ENCODE data around the gene BCO1. TPM values are rescaled to one million over a fixed set of nuclear protein-coding genes. Genes with fewer than 3 reads are reported as not detected.

BCO1 gene
- total and polyA plus RNA-seq, 2 of the 4 experiments (the other 2 are of a cell fraction), result not detected

- no peaks in the 10 kb centered on the region for H3K9me3 ChIP-seq (ENCODE audit: control insufficient read depth, insufficient read depth, low read length)
- no peak overlapping the region for H2AK9ac ChIP-seq (replicated peaks; ENCODE audit: low read depth, low read length, poor library complexity)
- no peak overlapping the region for H4K5ac ChIP-seq (ENCODE audit: low read depth, low read length)
- no peaks in the 10 kb centered on the region for H3K9me1 ChIP-seq (ENCODE audit: insufficient read depth, low read length)
- H3K4me2 ChIP-seq (ENCODE audit: low read depth, low read length), result no peak overlapping the region
- no peak overlapping the region for H2AFZ ChIP-seq (replicated peaks; ENCODE audit: low read length, poor library complexity)
- TF ChIP-seq SMC3 (IDR thresholded peaks at IDR 0.05; ENCODE audit: low read depth, low read length) (no peak), NFE2L2 (IDR thresholded peaks at IDR 0.05; ENCODE audit: low read depth, low read length) (no peak), RCOR1 (IDR thresholded peaks at IDR 0.05; ENCODE audit: insufficient replicate concordance, low read length) (no peak), CEBPB (IDR thresholded peaks at IDR 0.05; ENCODE audit: low read depth, low read length) (no peak), POLR2A (IDR thresholded peaks at IDR 0.05; ENCODE audit: low read depth, low read length) (no peak)
- in situ Hi-C loops (cut with MboI; ENCODE audit: low sequenced_read_pairs), result no loop called here
- no peak for DNase-seq
- no peak overlapping the region for H3K9ac ChIP-seq (ENCODE audit: low read depth, low read length)
- no peak overlapping the region for H3K14ac ChIP-seq (replicated peaks; ENCODE audit: low read depth, low read length)
- no peak overlapping the region for H2BK20ac ChIP-seq (ENCODE audit: low read depth, low read length)
- no peak overlapping the region for H2BK5ac ChIP-seq (ENCODE audit: low read depth, low read length, poor library complexity, severe bottlenecking)
- H2BK15ac ChIP-seq (ENCODE audit: low read depth, low read length), result no peak overlapping the region
- H4K20me1 ChIP-seq (ENCODE audit: insufficient read depth, low read length), result no peaks in the 10 kb centered on the region
- dilution Hi-C loops (cut with HindIII; ENCODE audit: low sequenced_read_pairs, unreplicated experiment), result no loop called here
- no peak overlapping the region for H4K8ac ChIP-seq (ENCODE audit: low read depth in 2 of 2, low read length in 2 of 2)
- CTCF ChIA-PET, result no interaction called here
- H4K91ac ChIP-seq (ENCODE audit: insufficient read depth, low read depth, low read length), result no peak overlapping the region
- H3K23ac ChIP-seq (ENCODE audit: low read depth, low read length), result no peak overlapping the region
- no peaks in the 10 kb centered on the region for H3K79me1 ChIP-seq (ENCODE audit: low read depth in 1 of 2, low read length in 2 of 2)
- H2BK120ac ChIP-seq (ENCODE audit: low read depth, low read length), result no peak overlapping the region
- no peak overlapping the region for H3K4ac ChIP-seq (ENCODE audit: low read depth, low read length)
- intact Hi-C loops (cut with micrococcal nuclease), result loop anchor here (10.0 kb wide), 1 partner anchor 82 kb away; the partner anchor contains the start of gene GAN
- H3K27ac ChIP-seq (ENCODE audit: insufficient read depth, low read length), result no peak overlapping the region
- no peak overlapping the region for H2AK5ac ChIP-seq (ENCODE audit: low read depth, low read length)
- H3K4me1 ChIP-seq (ENCODE audit: control insufficient read depth, insufficient read depth, low read length), result no peaks in the 10 kb centered on the region
- no TSS peak for BruUV-seq (replicated peaks)
- 80% methylated on average over 1 of the region's 8 CpGs; no CpG with 5 or more reads in 1 of the 2 experiments for WGBS, 2 experiments (ENCODE audit: extremely low coverage in 2 of 2, insufficient read length in 1 of 2)
- POLR2A ChIA-PET (ENCODE audit: unreplicated experiment), result no interaction called here
- H3K36me3 ChIP-seq (ENCODE audit: control insufficient read depth, insufficient read depth, low read length), result no peaks in the 10 kb centered on the region
- ATAC-seq (ENCODE audit: low read depth), result no peak
- no peak overlapping the region for H3K56ac ChIP-seq (ENCODE audit: extremely low read depth, insufficient read depth, low read length)
- no peak overlapping the region for H3K4me3 ChIP-seq (ENCODE audit: insufficient read depth, low read depth, low read length)
- H3K27me3 ChIP-seq (ENCODE audit: control insufficient read depth, insufficient read depth, low read length), result peaks cover 30% of the 10 kb centered on the region
- no peak overlapping the region for H3K18ac ChIP-seq (ENCODE audit: low read depth, low read length)
Measured at GRCh38 chr16:81232740-81233367, 5.6 kb upstream of the BCO1 start.

All from IMR-90 (cell line).